GM19043 (cell line): ENCODE measurements around the gene LMAN1L.

Experiments
- ATAC-seq: cut with Tn5 transposase; IDR thresholded peaks from one replicate; pipeline ENCODE4 v1.9.1; 2021; ENCODE audit warnings: low read depth; ENCODE audit not compliant: unreplicated experiment

LMAN1L gene

DNA sequence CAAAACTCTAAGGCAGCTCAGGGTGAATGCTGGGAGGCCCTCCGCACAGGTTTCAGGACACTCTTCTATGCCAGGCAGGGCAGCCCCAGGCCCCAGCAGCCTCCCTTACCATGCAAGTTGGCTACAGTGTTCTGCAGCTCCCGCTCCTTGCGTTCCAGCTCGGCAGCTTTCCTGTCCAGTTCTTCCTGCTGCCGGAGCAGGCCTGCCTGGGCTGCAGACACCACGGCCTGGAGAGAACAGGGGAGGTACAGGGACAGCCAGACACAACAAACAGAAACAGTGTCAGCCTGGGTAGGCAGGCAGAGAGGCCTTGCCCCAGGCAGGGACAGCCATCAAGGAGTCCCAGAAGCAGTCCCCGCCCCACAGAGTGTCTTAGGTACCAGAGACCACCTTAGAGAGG lies 39.3 kb downstream of the LMAN1L start:
- ATAC-seq, result no peak

DNA sequence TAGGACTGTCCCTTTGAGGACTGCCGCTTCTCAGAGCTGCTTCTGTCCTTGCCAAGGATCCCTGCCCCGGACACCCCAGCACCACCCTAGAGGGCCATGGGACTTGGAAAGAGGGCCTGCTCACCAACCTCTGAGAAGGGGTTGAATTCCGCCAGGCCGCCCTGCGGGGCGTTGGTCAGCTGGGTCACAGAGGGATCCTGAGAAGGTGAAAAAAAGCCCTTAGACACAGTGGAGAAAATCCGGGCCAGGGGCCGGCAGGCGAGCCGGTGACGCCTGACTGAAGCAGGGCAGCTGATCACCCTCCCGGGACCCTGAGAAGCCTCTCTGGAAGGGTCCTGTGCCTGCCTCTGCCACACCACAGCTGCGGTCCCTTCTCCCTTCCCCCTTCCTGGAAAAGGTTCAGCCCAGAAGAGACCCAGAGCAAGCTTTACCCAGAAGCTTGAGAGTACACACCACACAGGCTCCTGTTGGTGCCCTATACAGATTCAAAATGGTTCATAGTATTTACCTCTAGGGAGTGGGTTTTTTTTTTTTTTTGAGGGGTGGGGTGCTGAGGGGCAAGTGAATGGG lies 41.9 kb downstream of the LMAN1L start:
- no peak for ATAC-seq

DNA sequence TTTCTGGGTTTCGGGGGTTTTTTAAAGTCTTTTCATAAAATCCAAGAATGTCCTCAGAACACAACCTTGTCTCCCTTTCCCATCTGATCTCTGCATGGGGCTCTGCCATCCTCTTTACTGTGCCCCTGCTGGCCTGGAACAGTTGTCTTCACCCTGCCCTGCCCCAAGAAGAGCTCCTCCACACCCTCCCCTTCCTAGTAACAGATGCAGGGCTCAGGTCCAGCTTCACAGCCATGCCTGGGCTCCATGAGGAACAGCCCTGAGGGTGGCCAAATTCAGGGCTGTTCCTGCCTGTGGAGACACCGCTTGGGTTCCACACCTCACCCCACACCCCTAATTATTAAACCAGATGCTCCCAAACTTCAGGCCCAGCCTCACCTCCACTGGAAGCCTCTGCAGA lies 43.2 kb downstream of the LMAN1L start:
- ATAC-seq, result no peak

DNA sequence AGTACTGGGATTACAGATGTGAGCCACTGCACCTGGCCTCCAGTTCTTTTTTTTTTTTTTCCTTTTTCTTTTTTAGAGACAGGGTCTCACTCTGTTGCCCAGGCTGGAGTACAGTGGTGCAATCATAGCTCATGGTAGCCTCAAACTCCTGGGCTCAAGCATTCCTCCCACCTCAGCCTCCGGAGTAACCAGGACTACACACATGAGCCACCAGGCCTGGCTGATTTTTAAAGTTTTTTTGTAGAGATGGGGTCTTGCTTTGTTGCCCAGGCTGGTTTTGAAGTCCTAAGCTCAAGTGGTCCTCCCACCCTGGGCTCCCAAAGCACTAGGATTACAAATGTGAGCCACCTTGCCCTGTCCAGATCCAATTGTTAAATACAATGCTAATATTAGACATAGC lies 43.9 kb downstream of the LMAN1L start:
- no peak for ATAC-seq

DNA sequence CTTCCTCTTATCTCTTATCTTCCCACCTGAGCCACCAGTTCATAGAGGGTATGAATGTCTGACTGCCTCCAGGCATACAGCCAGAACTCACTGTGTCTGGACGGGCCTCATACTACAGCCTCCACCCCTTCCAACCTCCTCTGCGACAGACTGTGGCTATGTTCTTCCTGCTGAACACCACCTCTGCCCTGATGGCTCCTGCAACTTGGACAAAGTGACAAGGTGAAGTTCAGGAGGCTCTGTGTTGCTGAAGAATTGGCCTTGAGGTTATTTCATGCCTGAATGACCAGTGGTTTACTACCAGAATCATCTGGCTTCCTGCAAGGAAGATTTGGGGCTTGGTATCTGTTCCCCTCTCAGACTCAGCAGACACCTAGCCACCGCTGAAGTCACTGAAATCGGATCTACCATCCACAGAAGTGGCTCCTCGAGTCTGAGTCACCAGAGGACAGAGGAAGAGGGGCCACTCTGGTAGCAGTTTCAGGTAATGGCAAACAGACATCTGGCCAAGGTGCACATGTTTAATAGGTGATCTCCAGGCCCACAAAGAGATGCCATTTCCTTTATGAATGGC lies 44.5 kb downstream of the LMAN1L start:
- ATAC-seq, result peak; percentile 87

DNA sequence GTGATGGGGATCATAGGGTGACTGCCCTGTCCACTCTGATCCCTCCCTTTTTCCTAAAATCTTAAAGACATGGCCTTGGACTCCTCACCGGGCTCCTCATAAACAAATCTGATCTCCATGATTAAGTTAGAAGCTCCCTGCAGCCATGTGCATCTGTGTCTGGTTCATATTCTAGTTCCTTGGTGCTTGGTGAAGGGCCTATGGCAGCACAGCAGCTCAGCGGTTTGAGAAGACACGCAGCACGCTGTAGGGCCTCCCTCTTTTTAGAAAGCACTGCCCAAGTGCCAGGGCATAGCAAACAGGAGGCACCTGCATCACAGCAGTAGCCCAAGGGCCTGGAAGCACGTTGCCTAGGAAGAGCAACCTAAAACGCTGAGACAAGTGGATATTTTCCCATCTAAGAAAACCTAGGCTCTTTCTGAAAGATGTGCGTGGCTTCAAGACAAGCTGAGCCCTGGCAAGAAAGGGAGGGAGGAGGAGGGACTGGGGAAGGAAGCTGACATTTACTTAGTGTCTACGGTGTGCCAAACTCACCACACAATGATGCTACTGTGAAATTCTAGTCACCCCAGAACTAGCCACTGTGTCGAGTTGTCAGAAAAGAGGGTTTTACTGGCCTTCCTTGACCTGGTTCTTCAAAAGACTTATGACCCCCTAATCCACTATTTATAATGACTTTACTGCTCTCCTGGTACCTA lies 45.2 kb downstream of the LMAN1L start:
- no peak for ATAC-seq

DNA sequence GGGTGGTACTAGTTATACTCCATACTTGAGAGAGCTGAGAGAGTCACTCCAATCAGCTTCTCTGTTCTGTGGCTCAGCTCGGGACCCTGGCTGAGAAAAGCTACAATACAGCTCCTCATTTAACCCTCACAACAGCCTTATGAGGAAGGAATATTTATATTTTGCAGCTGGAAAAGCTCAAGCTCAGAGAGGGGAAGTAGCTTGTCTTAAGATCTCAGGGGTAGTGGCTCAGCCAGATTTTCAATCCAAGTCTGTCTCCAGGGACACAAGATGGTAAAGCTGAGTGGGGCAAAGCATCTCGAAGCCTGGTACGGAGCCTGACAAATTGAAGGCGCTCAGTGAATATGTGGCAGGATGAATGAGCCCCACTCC lies 45.7 kb downstream of the LMAN1L start:
- no peak for ATAC-seq

DNA sequence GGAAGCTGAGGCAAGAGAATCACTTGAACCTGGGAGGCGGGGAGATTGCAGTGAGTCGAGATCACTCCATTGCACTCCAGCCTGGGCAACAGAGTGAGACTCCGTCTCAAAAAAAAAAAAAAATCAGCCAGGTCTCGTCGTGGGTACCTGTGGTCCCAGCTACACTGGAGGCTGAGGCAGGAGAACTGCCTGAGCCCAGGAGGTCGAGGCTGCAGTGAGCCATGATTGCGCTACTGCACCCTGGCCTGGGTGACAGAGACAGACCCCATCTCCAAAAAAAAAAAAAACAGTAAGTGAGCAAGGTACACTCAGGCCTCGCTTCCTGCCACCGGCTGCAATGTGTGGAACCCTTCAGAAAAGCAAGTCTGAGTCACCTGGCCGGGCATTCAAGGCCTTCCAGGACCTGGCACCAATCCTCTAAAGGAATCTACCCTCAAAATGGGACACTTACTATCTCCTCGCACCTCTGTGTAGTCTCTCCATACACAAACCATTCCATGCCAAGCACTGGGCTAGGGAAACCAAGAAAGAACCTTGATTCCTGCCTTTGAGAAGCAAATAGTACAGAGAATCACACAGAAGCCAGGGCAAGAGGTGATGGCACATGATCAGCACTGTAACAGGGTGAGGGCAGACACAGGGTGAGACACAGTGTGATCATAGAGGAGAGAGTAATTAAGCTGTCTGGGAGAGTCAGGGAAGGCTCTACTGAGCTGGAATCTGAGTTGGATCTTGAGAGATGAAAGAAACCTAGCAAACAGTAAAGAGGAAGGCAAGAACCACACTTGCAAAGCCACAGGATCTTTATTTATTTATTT lies 50.8 kb downstream of the LMAN1L start:
- no peak for ATAC-seq

DNA sequence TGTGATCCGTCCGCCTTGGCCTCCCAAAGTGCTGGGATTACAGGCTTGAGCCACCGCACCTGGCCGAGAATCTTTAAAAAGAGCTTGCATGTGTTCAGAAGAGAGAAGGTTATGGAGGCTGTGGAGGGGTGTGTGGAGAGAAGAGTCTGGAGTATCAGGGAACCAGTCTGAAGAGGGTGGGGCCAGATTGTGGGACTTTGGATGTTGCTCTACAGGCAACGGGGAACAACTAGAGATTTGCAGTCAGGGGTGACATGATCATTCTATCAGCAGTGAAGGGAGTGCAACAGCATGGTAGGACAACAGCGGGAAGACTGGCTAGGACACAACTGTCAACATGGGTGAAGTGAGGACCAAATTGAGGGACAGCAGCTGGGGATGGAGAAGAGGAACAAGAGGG lies 51.7 kb downstream of the LMAN1L start:
- no peak for ATAC-seq

DNA sequence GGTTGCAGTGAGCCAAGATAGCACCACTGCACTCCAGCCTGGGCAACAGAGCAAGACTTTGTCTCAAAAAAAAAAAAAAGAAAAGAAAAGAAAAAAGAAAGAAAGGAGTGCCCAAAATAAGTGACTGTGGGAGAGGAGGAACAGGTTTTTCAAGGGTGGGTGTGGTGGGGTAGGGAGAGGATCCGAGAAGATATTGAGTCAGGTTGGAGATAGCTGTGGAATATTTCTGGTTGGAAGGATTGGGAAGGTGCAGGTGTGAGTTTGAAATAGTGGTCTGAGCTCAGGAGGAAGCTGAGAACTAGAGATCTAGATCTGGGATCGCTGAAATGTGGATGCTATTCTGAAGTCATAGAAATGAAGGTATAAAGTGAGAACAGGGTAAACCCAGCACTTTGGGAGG lies 52.7 kb downstream of the LMAN1L start:
- no peak for ATAC-seq

DNA sequence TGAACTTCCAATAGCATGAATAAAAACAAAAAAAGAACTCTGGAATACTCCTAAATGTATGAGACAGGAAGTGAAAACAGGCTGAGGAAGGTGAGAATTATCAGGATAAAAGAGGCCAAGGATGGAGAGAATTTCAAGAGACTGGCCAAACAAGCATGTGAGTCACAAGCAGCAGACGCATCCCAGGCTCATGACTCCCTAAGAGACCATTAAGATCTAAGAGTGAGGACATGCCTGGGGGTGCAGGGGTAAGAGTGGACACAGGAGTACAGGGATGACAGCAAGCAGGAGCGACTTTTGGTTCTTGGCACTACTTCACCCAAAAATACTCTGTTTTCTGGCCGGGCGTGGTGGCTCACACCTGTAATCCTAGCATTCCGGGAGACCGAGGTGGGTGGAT lies 53.5 kb downstream of the LMAN1L start:
- ATAC-seq, result no peak

DNA sequence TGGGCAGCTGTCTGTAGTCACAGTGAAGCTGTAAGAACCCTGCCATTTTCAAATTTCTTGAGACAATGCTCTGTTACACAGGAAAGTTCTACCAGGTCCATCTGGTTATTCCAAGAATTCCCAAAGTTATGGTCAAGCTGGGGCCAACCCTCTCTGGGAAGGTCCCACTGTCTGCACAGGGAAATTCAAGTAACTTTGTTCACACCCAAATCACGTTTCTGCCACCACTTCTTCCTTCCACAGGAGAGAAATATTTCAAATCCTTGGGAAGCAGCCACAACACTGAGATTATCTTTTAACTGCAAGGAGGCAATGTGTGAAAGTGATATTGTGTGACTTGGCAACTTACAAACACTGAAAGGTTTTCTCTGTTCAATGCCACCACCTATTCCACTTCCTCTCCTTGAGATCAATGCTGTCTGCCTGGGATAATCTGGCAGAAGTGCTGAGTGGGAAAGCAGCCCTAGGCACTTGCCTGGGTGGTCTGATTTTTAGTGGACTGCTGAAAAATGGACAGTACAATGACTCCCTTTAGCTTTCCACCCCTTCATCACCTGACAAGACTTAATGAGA lies 54.9 kb downstream of the LMAN1L start:
- no peak for ATAC-seq

DNA sequence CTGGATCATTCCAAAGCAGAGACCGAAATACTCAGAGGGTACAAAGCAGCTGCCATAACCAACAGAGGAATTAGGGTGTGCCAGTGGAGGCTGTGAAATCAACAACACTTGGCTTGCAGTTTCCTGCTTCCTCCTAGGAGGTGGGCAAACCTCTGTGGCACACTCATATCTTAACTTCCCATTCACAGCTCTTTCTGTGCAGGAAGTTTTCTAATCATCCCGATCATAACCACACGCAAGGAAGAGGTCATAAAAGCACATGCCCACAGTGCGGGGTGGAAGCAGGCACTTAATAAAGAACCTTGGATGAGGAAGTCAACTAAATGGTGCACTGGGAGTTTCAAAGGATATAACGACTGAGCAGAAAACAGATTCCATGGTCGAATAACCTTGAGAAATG lies 55.4 kb downstream of the LMAN1L start:
- no peak for ATAC-seq

DNA sequence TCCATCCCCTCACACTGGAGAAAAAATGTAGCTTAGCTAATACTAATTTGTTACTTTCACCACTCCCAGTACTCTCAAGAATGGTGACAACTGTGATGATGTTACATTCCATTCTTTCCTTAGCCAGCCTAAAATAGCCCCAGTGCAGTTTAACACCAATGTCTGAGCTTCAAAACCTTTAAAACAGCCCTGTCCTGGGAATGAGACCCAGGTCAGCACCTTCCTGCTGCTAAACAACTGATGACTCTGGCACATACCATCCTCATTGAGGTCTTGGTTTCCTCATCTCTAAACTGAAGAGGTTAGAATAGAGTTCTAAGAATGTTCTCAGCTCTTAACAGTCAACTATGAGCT lies 56.7 kb downstream of the LMAN1L start:
- ATAC-seq, result no peak

DNA sequence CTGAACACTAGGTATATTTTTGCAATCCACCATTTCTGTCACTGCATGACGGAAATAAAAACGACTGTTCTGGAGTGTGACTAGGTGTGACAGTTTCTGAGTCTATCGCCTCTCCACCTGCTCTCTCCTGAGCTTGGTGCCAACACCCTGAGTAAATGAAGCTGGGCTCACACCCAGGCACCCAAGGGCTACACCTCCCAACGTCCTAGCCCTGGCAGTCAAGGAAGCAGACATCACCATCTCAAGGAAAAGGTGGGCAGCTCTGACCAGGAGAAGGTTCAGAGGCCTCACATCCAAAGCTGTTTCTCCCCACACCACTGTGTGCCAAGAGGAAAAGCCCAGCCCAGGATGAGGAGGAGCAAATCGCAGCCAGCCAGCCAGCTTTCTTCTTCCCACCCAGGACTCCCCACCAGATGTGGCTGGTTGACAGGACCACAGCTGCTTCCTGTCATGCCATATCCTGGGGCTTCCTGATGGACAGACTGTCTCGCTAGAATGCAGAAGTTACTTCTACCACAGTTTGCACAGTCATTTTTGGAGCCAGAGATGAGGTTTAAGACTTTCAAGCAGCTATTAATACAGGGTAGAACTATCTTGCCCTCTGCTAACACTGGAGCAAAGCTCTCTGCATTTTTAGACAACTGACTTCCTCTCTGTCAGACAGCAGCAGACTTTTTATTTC lies 57.2 kb downstream of the LMAN1L start:
- ATAC-seq, result peak; percentile 66

DNA sequence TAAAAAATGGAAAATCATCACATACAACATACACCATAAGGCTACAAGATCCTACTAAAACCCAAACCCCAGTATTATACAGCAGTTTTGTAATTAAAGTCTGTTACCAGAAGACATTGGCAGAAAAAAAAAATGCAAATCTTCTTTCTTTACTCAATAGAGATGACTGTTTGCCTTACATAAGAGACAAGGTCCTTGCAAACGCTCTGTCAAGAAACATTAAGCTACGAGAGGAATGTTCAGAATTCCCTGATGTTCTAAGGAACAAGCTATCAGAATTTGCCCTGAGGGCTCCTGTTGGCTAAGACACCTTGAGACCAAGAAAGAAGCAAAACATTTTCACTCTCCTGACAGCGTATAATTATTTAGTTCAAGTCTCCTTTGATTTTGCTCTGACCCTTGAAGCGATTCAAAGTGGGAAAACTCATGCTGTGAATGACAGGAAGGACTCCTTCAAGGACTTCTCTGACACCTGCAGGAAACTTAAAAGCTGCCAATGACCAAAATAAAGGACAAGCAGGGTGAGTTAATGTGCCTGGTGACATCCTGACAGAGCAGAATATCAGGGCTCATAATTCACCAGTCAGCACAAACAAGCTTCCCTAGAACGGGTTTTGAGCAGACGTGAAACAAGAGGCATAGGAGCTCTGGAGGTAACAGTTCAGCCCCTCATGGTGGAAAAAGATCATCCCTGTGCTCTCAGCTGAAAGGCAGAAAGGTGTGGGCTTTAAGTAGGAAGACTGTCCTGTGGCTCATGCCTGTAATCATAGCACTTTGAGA lies 58.0 kb downstream of the LMAN1L start:
- no peak for ATAC-seq

DNA sequence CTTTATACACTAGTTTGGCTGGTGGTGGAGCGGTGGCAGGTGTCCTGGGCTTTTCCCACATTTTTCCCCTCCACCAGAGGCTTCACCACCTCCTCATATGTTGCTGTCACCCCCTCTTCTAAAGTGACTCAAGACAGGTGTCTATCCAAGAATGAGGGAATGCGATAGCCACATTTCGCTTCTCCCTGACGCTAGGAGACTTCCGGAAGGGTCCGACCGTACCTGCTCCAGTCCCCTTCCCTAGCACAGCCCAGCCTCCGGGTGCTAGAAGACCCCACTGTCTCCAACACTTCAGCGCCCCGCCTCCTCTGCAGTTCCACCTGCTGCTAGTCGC lies 60.0 kb downstream of the LMAN1L start:
- no peak for ATAC-seq

DNA sequence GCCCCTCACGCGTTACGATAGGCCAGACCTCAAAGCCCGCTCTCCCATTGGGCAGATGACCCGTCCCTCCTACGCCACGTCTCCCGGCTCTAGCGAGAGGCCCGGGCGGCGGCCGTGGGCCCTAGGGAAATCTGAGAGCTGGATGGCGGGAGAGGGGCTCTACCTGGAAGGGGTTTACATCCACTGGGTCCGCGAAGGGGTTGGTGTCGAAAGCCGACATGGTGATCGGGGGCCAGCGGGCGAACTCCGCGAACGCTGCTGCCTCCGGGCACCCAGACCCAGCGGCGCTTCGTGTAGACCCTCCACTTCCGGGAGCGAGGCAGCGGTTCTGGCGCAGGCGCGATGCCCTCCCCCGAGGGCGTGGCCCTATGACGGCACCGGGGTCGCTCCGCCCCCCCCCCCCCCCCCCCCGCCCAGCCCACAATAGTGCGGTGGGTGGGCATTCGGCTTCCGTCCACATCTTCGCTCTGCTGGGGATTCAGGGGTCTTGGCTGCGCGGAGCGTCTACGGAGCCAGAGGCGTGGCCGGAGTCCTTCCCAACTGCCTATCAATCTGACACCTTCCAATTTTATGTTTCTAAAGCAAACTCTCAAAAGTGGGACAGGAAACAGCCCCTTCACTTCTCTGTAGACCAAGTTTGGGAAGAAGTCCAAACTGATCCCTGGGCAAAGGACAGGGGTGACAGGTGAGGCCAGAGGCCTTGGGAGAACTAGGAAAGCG lies 60.6 kb downstream of the LMAN1L start, which contains the start of gene SCAMP2:
Gene SCAMP2 (minus strand): TSS at position 330 of the 720 bp plus-strand sequence. CDS start 110 bp downstream, at position 220.
- ATAC-seq, result peak; percentile 68

DNA sequence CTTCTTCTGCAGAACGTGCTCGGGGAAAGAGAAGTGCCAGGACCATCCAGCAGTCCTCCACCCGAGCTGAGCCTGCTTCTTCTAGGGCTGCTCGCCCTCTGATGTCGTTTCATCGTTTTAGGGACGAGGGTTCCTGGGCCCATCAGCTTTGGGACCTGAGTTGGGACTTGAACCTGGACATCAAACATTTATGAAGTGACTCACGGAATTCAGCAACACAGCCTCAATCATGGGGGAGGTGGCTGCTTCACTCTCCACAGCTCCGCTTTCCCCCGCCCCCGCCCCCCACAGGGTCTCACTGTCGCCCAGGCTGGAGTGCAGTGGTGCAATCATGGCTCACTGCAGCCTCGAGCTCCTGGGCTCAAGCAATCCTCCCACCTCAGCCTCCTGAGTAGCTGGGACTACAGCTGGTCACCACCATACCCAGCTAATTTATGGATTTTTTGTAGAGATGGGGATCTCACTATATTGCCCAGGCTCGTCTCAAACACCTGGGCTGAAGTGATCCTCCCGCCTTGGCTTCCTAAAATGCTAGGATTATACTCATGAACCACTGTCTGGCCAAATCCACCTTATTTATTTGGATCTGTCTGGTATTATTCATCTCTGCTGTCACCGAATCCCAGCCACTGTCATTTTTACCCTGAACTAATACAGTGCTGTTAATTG lies 61.3 kb downstream of the LMAN1L start:
- ATAC-seq, result no peak
